ENCODE results near the gene HEXB.
"Not testable (repeated sequence)": the region's sequence is repeated elsewhere in the genome, so short reads cannot be mapped to it uniquely, and the experiment has no call there.

The HEXB gene

DNA sequence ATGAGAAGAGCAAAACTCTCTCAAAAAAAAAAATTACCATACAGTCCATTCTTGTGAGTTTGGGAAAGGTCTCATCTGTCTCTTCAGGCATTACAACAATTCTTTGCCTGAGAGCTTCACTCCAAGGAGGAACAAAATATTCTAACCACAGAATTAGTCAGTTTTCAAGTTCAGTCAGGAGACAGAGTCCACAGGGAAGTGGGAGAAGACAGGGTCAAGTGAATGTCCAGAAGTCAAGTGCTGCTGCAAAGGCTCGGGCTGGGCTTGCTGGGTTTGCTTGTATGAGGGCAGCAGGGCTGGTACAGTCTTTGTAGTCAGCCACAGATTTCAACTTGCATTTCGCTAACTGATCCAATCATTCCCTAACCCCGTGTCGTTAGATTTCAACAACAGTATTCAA, 17.6 kb upstream of the HEXB start:
- TF ChIP-seq, protein P1, sequence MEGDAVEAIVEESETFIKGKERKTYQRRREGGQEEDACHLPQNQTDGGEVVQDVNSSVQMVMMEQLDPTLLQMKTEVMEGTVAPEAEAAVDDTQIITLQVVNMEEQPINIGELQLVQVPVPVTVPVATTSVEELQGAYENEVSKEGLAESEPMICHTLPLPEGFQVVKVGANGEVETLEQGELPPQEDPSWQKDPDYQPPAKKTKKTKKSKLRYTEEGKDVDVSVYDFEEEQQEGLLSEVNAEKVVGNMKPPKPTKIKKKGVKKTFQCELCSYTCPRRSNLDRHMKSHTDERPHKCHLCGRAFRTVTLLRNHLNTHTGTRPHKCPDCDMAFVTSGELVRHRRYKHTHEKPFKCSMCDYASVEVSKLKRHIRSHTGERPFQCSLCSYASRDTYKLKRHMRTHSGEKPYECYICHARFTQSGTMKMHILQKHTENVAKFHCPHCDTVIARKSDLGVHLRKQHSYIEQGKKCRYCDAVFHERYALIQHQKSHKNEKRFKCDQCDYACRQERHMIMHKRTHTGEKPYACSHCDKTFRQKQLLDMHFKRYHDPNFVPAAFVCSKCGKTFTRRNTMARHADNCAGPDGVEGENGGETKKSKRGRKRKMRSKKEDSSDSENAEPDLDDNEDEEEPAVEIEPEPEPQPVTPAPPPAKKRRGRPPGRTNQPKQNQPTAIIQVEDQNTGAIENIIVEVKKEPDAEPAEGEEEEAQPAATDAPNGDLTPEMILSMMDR (IDR thresholded peaks at IDR 0.05; ENCODE audit: low read depth, low read length), result no peak
- no peak overlapping the region for H3K4me3 ChIP-seq (ENCODE audit: low read depth, low read length)

DNA sequence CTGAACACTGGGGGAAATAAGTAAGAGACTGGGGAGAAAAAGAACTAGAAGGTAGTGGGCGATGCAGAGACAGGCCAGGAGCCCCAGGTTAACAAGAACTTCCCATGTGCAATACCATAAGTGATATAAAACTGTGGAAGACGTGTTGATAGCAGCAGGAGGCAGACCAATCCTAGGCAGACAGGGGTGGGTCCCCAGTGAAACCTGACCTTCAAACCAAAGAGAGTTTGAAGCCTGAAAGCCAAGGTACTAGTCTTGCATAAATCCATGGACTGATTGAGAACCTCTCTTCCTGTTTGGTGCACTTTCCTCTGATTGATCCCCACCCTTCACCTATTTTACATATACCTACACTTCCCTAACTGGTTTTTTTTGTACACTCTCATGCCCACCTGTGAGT, 15.2 kb upstream of the HEXB start:
- TF ChIP-seq, protein P1 (IDR thresholded peaks at IDR 0.05; ENCODE audit: low read depth, low read length), result no peak

DNA sequence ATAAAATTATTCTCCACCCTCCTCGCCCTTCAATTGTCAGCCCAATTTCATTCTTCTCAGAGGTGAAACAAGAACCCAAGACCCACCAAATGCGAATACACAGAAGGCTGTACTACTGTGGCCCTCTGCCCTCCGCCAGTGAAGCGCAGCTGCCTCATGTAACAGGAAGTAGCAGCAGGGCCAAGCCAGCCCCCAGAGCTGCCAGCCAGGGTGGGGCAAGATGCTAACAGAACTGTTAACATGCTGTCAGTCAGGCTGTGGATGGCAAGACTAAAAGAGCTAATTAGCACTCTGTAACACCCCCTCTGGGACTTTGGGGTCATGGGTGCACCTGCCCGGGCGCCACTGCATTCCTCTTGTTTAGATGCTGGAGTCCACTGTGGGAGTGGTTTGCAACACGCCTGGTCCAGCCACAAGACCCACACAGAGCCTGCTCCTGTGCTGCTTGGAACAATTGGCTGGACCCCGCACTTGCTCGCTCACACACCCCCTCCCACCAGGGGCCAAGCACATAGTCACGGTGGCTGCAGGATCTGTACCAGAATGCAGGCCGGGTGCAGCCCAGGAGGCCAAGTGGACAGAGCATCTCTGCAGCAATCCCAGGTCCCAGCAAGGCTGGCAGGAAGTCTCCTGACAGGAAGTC, 14.5 kb upstream of the HEXB start:
- H3K4me3 ChIP-seq (ENCODE audit: low read depth, low read length), result no peak overlapping the region
- TF ChIP-seq, protein P1 (IDR thresholded peaks at IDR 0.05; ENCODE audit: low read depth, low read length), result no peak

More for the DNA sequence above, 15.2 kb upstream of the HEXB start:
- no peak overlapping the region for H3K4me3 ChIP-seq (ENCODE audit: low read depth, low read length)

DNA sequence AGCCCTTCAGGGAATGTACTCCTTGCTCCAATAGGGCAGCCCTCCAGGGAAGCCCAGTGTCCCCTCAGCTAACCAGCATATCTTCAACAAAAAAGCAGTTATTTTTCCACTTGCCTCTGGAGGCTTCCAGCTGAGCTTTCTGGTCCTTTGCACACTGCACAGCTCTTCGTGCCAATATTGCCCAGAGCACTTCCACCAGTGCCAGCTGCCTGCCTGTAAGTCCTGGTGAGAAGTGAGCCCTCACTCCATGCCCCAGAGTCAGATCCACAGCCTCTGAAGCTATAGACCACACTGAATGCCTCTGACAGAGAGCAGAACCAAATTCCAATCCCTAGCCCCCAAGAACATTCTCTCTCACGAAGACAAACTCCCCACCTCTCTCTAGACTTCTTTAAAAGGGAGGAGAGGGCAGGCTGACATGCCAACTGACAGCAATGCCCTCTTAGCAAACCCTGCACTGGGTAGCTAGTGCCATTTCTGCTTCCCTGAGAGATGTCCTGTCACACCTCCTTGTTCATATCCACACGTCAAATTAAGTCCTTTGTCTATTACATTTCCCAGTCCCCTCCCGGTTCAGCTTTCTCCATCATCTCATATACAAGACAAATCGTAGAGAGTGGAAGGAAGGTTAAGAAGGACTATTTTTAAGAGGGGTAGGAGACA, 12.7 kb upstream of the HEXB start:
- TF ChIP-seq, protein P1 (IDR thresholded peaks at IDR 0.05; ENCODE audit: low read depth, low read length), result no peak

DNA sequence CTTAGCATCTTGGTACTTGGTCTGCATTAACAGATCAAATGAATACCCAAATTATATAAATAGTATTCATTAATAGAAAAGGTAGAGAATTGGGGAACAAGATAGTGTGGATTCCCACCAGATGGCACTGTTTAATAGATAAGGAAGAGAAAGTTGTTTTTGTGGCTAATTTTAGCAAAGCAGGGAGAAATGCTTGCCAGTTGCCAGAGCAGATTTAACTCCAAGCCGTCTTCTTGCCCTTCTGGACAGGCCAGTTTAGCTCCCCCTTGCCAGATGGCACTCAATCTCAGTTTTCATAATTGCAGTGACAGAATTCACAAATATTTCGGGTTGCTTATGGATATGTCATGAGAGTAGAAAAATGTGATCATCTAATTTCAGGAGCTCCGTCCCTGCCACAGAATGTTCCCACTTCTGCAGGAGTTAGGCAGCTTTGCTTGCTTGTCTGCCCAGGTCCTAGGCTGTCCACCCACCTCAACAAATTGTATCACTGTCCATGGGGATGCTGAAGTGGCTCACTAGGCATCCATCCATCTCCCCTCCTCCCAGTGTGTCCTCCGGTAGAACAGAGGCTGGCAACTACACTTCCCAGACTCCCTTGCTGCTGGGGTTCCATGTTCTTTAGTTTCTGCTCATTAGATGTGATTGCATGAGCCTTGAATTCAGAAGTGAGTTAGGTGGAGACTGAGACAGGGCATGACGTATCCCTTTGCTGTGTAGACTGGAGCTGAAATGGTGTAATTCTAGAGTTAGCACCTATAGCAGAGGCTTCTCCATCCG, 11.8 kb upstream of the HEXB start:
- TF ChIP-seq, protein P1 (IDR thresholded peaks at IDR 0.05; ENCODE audit: low read depth, low read length), result peak; percentile 14; the same call in 1 of the 2 replicates
- no peak overlapping the region for H3K4me3 ChIP-seq (ENCODE audit: low read depth, low read length)

More for the DNA sequence above, 12.7 kb upstream of the HEXB start:
- H3K4me3 ChIP-seq (ENCODE audit: low read depth, low read length), result no peak overlapping the region

DNA sequence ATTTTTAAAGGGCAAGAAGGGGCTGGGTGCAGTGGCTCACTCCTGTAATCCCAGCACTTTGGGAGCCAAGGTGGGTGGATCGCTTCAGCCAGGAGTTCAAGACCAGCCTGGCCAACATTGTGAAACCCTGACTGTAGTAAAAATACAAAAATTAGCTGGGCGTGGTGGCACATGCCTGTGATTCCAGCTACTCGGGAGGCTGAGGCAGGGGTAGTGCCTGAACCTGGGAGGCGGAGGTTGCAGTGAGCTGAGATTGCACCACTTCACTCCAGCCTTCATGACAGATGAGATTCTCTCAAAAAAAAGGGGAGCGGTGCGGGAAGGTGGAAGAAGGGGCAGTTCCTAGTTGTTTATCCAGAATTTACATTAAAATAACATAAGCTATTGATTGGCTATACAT, 8.6 kb upstream of the HEXB start:
- not testable (repeated sequence) for H3K4me3 ChIP-seq (ENCODE audit: low read depth, low read length)

DNA sequence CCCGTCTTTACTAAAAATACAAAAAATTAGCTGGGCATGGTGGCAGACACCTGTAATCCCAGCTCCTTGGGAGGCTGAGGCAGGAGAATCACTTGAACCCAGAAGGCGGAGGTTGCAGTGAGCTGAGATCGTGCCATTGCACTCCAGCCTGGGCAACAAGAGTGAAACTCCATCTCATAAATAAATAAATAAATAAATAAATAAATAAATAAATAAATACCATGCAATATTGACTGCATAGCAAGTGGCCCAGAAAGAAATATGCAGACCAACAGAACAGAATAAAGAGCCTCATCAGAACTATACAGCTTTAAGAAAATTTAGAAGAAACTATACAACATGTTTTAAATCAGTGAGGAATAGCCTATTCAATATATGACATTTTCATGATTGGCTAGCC, 6.9 kb upstream of the HEXB start:
- not testable (repeated sequence) for H3K4me3 ChIP-seq (ENCODE audit: low read depth, low read length)

DNA sequence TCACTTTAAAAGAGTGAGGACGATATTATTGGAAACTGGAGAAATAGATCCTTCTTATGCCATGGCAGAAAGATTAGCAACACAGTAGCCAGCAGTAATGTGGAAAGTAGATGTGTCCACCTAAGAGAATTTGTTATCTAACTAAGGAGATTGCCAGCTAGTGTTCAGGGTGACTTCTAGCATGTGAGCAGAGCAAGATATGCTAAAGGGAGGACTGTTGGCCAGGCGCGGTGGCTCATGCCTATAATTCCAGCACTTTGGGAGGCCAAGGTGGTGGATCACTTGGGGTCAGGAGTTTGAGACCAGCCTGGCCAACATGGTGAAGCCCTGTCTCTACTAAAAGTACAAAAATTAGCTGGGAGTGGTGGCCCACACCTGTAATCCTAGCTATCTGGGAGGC, 5.7 kb upstream of the HEXB start:
- H3K4me3 ChIP-seq (ENCODE audit: low read depth, low read length), result not testable (repeated sequence)
